Tibial artery (tissue), 4 donors: ENCODE results near the gene NEK4.
"Not testable (repeated sequence)": the region's sequence is repeated elsewhere in the genome, so short reads cannot be mapped to it uniquely, and the experiment has no call there.

ENCODE experiments used
- DNase-seq, 2 donors: peaks; one replicate each; pipeline ENCODE4 v3.0.0-alpha.2; 2019
- H3K27ac ChIP-seq, 2 donors: fragments of 200-600 bp; sonication (generic) in 1 of 2; 1 replicate in 1 of 2; 2 replicates in 1 of 2; pipeline ENCODE4 v1.5.1; 2018 to 2019; ENCODE audit warnings: mild to moderate bottlenecking in 1 of 2
- H3K27me3 ChIP-seq, 2 donors: fragments of 200-600 bp; sonication (generic) in 1 of 2; one replicate each; pipeline versions ENCODE4 v1.5.1 to v1.6.0; 2016 to 2019
- H3K36me3 ChIP-seq, 3 donors: fragments of 200-600 bp; sonication (generic) in 2 of 3; one replicate each; pipeline ENCODE4 v1.5.1; 2016 to 2019; ENCODE audit warnings: mild to moderate bottlenecking in 2 of 3
- H3K4me1 ChIP-seq, 4 donors: fragments of 200-600 bp; sonication (generic) in 2 of 4; 1 replicate in 3 of 4; 2 replicates in 1 of 4; pipeline ENCODE4 v1.5.1; 2016 to 2019
- H3K4me3 ChIP-seq, 2 donors: fragments of 200-600 bp; sonication (generic) in 1 of 2; 1 replicate in 1 of 2; 2 replicates in 1 of 2; pipeline ENCODE4 v1.5.1; 2018 to 2019; ENCODE audit warnings: mild to moderate bottlenecking in 2 of 2
- H3K9me3 ChIP-seq, 3 donors: fragments of 200-600 bp; sonication (generic) in 1 of 3; one replicate each; pipeline ENCODE4 v1.5.1; 2016 to 2019
- intact Hi-C: fragments of 100-400 bp; cut with DNase I; formaldehyde crosslinking; loops from one replicate; pipeline ENCODE4 v1.15.0; 2023; ENCODE audit warnings: low total_unique reads
- TF ChIP-seq, protein P1 (sequence below), 2 experiments: fragments of 200-600 bp in 1 of 2; fragments of 450-650 bp in 1 of 2; IDR thresholded peaks; one replicate each; pipeline ENCODE4 v1.5.1; 2017 to 2019; ENCODE audit warnings: antibody characterized with exemption in 2 of 2, mild to moderate bottlenecking in 1 of 2, moderate library complexity in 1 of 2

NEK4 gene

DNA sequence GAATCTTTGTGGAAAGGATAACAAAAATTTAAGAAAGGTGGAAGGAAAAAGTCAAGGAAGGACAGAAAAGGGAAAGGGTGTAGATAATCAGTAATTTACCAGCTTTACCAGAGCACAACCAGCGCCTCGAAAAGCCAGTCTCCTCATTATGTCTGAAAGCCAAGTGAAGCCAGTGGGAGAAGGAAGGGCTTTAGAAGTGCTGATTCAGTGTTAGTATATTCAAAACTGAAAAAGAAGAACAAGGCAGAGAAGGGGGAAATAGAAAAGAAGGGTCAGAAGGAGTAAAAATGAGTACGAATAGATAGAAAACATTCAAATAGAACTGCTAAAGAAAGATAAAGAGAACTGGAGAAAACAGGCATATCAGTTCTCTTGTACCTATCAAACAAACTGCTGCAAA, 89.1 kb downstream of the NEK4 start:
- intact Hi-C loops = loop anchor here (10.0 kb wide), 1 partner anchor 227 kb away; the partner anchor contains the start of genes NISCH and TNNC1
- Histone ChIP-seq H3K27me3 (no peaks in the 10 kb centered on the region), H3K4me3 (no peak overlapping the region), H3K27ac (peak overlapping the region; percentile 38 to 90), H3K9me3 (no peaks in the 10 kb centered on the region), H3K4me1 (peaks cover 0 to 49% (median 24%) of the 10 kb centered on the region in 4 donors), H3K36me3 (peaks cover 25 to 42% (median 31%) of the 10 kb centered on the region in 3 donors)
- TF ChIP-seq, protein P1, sequence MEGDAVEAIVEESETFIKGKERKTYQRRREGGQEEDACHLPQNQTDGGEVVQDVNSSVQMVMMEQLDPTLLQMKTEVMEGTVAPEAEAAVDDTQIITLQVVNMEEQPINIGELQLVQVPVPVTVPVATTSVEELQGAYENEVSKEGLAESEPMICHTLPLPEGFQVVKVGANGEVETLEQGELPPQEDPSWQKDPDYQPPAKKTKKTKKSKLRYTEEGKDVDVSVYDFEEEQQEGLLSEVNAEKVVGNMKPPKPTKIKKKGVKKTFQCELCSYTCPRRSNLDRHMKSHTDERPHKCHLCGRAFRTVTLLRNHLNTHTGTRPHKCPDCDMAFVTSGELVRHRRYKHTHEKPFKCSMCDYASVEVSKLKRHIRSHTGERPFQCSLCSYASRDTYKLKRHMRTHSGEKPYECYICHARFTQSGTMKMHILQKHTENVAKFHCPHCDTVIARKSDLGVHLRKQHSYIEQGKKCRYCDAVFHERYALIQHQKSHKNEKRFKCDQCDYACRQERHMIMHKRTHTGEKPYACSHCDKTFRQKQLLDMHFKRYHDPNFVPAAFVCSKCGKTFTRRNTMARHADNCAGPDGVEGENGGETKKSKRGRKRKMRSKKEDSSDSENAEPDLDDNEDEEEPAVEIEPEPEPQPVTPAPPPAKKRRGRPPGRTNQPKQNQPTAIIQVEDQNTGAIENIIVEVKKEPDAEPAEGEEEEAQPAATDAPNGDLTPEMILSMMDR (IDR thresholded peaks at IDR 0.05) = no peak
- DNase-seq = no peak

DNA sequence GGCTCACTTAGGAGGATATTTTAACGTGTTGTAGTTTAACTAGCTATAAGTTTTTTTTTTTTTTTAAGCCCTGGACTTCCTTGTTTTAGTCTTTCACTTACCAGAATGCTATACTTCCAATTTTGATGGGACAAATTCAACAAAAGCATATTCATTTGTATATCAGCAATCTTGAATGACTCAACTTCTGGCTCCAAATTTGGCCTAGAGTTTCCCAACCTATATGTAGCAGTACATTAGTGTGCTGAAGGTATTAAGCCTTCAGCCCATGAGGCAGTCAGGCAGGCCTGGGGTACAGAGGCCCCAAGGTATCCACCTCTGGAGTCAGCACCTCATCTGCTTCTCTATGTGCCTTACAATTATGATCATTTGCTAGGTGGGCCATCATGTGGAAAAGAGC, 90.9 kb downstream of the NEK4 start:
- intact Hi-C loops = loop anchor here (10.0 kb wide), 1 partner anchor 225 kb away; the partner anchor contains the start of genes NISCH and TNNC1
- TF ChIP-seq, protein P1 (IDR thresholded peaks at IDR 0.05) = no peak
- no peak for DNase-seq
- Histone ChIP-seq H3K27me3 (no peaks in the 10 kb centered on the region), H3K36me3 (peaks cover 30 to 57% (median 37%) of the 10 kb centered on the region in 3 donors), H3K9me3 (no peaks in the 10 kb centered on the region), H3K4me1 (peaks cover 0 to 41% (median 22%) of the 10 kb centered on the region in 4 donors), H3K4me3 (no peak overlapping the region), H3K27ac (no peak overlapping the region)

GRCh38 chr3:52679199-52679538, 91.6 kb downstream of the NEK4 start:
- no peak for DNase-seq
- intact Hi-C loops = no loop called here
- Histone ChIP-seq H3K9me3 (no peaks in the 10 kb centered on the region), H3K27me3 (no peaks in the 10 kb centered on the region), H3K27ac (no peak overlapping the region), H3K4me3 (no peak overlapping the region), H3K4me1 (peaks cover 0 to 34% (median 17%) of the 10 kb centered on the region in 4 donors), H3K36me3 (peaks cover 30 to 61% (median 37%) of the 10 kb centered on the region in 3 donors)
- TF ChIP-seq, protein P1 (IDR thresholded peaks at IDR 0.05) = no peak

DNA sequence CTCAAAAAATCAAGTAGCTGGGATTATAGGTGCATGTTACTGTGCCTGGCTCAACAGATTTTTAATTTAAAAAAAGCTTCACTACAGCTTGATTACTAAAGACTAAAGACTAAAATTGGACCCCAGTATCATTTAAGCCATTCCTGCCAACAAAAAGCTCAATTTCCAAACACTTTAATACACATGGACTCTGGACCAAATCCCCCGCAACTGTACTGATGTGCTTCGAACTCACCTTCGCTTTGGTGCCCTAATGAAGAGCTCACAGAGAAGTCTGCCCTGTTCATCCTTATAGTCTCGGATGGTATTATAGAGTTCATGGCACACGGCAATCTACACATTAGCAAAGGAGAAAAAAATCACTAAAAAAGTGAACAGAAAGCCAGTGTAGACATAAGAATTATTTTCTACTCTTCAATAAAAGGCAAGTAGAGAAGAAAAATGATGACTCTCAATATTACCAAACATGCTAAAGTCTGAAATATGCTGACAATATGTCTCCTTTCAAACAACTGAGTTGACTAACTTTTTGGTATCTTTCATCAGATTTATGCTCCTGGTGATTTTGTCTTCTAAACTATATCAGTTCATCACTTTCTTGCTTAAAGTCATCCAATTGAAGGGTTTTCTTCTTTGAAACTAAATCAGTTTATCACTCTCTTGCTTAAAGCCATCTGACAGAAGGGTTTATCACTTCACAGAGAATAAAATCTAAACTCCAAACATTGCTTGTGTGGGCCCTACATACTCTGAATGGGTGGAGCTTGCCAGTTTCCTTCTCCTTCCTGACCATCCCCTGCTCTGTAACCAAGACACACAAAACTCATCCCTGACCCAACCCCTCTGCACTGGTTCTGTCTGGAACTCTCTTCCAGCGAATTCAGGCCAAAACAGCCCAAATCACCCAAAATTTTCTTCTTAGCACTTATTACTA, 92.2 kb downstream of the NEK4 start:
- Histone ChIP-seq H3K9me3 (no peaks in the 10 kb centered on the region), H3K36me3 (peaks cover 30 to 67% (median 37%) of the 10 kb centered on the region in 3 donors), H3K27ac (no peak overlapping the region), H3K4me3 (no peak overlapping the region), H3K27me3 (no peaks in the 10 kb centered on the region), H3K4me1 (peaks cover 0 to 28% (median 14%) of the 10 kb centered on the region in 4 donors)
- TF ChIP-seq, protein P1 (IDR thresholded peaks at IDR 0.05) = no peak
- intact Hi-C loops = no loop called here
- no peak for DNase-seq

DNA sequence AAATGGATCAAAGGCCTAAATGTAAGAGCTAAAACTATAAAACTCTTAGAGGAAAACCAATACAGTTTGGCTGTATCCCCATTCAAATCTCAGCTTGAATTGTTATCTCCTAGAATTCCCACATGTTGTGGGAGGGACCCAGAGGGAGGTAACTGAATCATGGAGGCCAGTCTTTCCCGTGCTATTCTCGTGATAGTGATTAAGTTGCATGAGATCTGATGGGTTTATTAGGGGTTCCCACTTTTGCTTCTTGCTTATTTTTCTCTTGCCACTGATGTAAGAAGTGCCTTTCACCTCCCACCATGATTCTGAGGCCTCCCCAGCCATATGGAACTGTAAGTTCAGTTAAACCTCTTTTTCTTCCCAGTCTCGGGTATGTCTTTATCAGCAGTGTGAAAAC, 94.5 kb downstream of the NEK4 start:
- H3K27ac ChIP-seq, intact Hi-C loops, DNase-seq, H3K9me3 ChIP-seq, H3K27me3 ChIP-seq, H3K4me3 ChIP-seq: not testable (repeated sequence)
- peaks cover 0 to 12% (median under 1%) of the 10 kb centered on the region in 4 donors for H3K4me1 ChIP-seq
- H3K36me3 ChIP-seq = peaks cover 40 to 90% (median 43%) of the 10 kb centered on the region in 3 donors

GRCh38 chr3:52671676-52672075, 99.1 kb downstream of the NEK4 start:
- H3K27ac ChIP-seq = peak overlapping the region; percentile 27 to 50
- H3K4me3 ChIP-seq = no peak overlapping the region
- TF ChIP-seq, protein P1 (IDR thresholded peaks at IDR 0.05) = no peak
- DNase-seq = no peak
- H3K36me3 ChIP-seq = peaks cover 12 to 62% (median 21%) of the 10 kb centered on the region in 3 donors
- H3K27me3 ChIP-seq = no peaks in the 10 kb centered on the region
- intact Hi-C loops = no loop called here
- no peaks in the 10 kb centered on the region for H3K9me3 ChIP-seq
- H3K4me1 ChIP-seq = peaks cover 0 to 21% (median 12%) of the 10 kb centered on the region in 4 donors
